ENCODE results near the gene GIMD1.

DNA sequence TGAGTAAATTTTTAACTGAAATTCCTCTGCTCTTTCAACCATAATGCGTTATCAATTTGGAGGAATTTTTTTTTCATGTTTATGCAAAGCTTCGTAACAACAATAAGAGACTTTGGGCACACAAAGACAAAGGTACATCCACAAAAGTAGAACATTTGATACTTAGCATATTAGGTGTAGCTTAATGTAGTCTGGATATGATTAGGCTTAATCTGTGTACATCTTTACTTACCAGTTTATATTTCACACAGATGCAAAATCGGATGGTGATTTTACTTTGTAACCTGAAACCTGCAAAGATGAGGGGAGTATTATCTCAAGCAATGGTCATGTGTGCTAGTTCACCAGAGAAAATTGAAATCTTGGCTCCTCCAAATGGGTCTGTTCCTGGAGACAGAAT is 32.0 kb downstream of the GIMD1 start:
- TF ChIP-seq HDGF (IDR thresholded peaks at IDR 0.05; ENCODE audit: borderline replicate concordance) (no peak), ZNF384 (IDR thresholded peaks at IDR 0.05) (no peak), SUZ12 (IDR thresholded peaks at IDR 0.05) (no peak), BHLHE40 (IDR thresholded peaks at IDR 0.05; ENCODE audit: borderline replicate concordance) (no peak), ELF4 (IDR thresholded peaks at IDR 0.05) (no peak), NFRKB (IDR thresholded peaks at IDR 0.05) (no peak), FOXM1 (IDR thresholded peaks at IDR 0.05; ENCODE audit: borderline replicate concordance) (no peak), FOXA1 (IDR thresholded peaks at IDR 0.05) (no peak), SP1 (IDR thresholded peaks at IDR 0.05) (no peak), ARNT (IDR thresholded peaks at IDR 0.05) (no peak), CTBP1 (IDR thresholded peaks at IDR 0.05; ENCODE audit: borderline replicate concordance) (no peak)

Measured in HEK293T (cell line).